HG03575 (cell line): ENCODE measurements around the gene CUX1.

Experiments
- ATAC-seq: cut with Tn5 transposase; IDR thresholded peaks from one replicate; pipeline ENCODE4 v1.9.1; 2021; ENCODE audit not compliant: unreplicated experiment, insufficient number of reproducible peaks, low FRiP score; ENCODE audit errors: extremely low read depth

CUX1 gene

DNA sequence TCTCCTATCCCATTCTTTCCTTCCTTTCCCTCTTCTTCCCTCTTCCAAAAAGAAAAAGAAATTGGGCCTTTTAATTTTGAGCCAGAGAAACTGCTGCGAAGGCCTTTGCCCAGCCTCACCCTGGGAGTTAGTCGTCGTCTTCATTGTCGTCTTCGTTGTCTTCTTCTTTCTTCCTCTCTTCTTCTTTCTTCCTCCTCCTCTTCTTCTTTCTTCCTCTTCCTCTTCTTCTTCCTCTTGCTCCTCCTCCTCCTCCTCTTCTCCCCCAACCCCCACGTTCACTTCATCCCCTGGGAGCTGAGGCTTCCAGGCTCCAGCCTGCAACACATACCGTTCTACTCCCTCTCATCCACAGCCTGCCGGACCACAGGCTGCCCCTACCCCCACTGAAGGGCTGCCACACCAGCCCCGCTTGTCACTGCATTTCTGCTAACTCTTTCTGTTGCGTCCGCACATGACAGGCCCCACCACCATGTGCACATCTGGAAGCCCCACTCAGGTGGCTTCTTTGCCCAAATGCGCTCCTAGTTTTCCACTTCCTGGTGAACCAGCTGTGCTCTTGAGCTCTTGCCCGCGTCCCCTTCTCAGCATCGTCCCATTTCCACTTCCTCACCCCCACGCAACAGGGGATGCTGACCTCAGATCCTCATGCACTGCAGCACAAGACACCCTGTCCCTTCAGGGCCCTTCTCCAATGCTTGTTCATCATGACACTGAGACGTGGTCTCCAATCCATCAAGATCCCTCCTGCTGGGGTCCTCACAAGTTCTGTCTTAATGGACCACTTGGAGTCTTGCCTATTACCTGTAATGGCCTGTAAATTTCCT lies 374.3 kb downstream of the CUX1 start:
- no peak for ATAC-seq

GRCh38 chr7:102192790-102193189 lies 375.4 kb downstream of the CUX1 start:
- no peak for ATAC-seq

- ATAC-seq: no peak
Observed at GRCh38 chr7:102193806-102194205, 376.4 kb downstream of the CUX1 start.

- no peak for ATAC-seq
Observed at GRCh38 chr7:102195361-102195760, 377.9 kb downstream of the CUX1 start.

GRCh38 chr7:102196028-102196427 lies 378.6 kb downstream of the CUX1 start:
- no peak for ATAC-seq

- no peak for ATAC-seq
Observed at GRCh38 chr7:102197161-102197560, 379.7 kb downstream of the CUX1 start.

GRCh38 chr7:102197599-102197998 lies 380.2 kb downstream of the CUX1 start:
- no peak for ATAC-seq

DNA sequence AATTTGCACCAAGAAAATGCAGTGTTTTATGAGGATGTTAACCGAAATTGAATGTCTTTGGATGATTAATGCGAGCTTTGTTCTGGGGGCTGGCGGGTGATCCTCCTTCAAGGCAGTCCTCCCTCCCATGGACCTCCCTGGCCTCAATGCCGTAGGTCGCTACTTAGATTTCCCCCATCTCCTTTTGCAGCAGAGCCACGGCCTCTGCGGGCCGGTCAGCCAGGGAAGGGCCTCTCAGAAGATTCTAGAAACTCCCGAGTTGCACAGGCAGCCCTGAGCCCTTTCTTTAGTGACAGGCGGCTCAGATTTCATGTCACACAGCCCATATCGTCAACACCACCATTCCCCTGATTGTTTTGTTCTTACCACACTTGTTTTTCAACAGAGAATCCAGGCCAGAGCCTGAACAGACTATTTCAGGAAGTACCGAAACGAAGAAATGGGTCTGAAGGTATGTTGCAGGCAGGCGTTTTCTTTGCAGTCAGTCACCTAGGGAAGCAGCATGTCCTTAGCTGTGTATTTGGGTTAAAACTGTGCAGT lies 381.1 kb downstream of the CUX1 start:
- no peak for ATAC-seq

GRCh38 chr7:102201576-102201975 lies 384.1 kb downstream of the CUX1 start:
- no peak for ATAC-seq

DNA sequence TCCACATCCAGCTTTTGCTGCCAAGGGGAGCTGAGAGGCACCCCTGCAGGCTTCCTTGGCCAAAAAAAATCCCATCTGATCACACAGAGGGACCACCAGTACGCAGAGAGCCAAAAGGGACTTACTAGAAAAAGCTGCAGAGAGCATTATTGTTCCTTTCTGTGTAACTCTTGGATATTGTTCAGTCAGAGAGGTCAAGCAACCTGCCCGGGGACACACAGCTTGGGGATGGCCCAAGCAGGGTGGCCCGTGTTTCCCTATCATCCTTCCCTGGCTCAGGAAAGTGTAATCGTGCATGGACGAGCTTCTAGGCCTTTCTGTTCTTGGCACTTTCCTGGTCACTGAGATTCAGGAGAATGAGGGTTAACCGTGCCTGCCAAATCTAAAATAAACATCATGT lies 385.1 kb downstream of the CUX1 start:
- no peak for ATAC-seq

DNA sequence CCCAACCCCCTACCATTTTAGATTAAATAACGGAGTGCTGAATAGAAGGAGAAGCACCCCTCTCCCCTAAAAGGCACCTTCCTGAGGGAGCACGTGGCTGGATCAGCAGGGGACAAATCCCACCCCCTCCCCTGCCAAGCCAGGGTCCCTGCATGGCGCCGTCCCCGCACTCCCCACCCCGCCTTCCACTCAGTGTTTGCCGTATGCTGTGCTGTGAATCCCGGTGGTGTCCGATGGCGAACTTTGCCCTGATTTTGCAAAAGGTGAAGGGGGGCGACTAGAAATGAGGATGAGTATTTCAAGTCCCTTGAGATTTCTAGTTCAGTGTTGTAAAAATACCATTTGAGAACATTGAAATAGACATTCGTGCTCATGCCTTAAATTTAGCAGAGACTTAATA lies 385.8 kb downstream of the CUX1 start:
- ATAC-seq: no peak

- no peak for ATAC-seq
Observed at GRCh38 chr7:102204212-102204611, 386.8 kb downstream of the CUX1 start.

DNA sequence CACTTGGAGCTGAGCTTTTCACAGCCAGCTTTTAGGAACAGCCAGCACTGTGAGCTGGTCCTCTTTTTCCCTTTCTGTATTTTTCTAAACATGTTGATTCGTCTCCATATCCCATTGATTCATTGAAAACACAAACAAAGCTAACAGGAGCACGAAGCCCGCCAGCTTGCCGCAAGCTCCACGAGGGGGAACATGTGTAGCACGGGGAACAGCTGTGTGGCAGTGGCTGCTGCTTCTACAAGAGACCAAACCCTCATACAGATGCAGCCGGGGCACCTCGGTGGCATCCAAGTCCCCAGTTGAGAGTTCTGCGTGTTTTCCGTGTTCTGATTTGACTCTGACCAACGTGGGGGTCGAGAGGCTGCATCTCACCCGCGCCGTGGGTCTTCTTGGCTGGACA lies 388.5 kb downstream of the CUX1 start:
- no peak for ATAC-seq

GRCh38 chr7:102208826-102209225 lies 391.4 kb downstream of the CUX1 start:
- ATAC-seq: no peak

GRCh38 chr7:102210787-102211186 lies 393.4 kb downstream of the CUX1 start:
- ATAC-seq: no peak

DNA sequence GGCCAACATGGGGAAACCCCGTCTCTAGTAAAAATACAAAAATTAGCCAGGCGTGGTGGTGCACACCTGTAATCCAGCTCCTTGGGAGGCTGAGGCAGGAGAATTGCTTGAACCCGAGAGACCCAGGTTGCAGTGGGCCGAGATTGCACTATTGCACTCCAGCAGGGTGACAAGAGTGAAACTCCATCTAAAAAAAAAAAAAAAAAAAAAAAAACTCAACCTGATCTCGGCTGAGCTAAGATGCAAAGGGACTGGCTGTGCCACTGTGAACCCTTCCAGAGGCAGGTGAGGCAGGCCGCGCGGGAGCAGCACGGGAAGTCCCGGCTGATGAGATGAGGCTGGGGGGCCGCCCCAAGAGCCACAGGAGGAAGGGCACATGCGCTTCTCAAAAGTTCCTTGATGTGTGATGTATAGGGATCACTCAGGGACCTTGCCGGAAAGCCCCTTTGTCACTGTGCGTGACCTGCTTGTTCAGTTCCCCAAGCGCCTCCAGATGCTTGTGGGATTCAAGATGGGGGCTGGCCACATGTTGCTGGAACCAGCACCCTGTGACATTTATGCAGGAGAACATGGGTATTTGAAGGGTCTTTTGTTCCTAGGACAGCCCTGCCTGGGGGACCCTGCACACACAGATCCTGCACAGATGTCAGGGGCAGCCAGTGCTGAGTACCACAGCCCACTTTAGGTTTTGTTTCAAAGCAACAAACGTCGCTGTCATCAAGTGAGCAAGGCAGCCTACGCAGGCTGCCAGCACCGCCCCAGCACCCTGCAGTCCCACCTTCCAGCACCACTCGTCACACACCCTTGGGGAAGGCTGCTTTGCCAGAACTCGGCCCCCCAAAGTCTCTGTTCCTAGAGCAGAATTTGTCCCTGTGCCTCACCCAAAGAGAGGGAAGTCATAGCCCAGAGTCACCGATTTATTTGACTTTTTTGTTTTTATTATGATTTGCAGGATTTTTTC lies 394.4 kb downstream of the CUX1 start:
- no peak for ATAC-seq

GRCh38 chr7:102214477-102215072 lies 397.1 kb downstream of the CUX1 start:
- no peak for ATAC-seq

DNA sequence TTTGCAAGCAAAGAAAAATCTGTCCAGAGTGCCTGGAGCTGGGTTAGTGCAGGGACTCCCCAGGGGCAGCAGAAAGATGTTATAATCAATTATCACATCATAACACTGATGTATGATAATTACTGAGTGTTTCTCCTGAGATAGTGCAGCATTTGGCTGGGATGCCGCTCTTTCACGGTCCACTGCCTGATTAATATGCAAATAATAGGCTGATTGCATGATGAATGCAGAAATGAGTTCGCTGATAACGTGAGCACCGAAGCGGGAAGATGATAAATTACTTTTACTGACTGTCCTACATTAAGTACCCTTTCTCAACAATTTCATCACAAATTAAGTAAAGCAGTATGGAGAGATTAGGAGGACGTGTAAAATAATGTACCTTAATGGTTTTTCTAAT lies 397.8 kb downstream of the CUX1 start:
- no peak for ATAC-seq

- no peak for ATAC-seq
Observed at GRCh38 chr7:102215711-102216110, 398.3 kb downstream of the CUX1 start.
